HG02571 (cell line): Measurements from ENCODE around the gene COQ4.
"Not testable (repeated sequence)": the region's sequence is repeated elsewhere in the genome, so short reads cannot be mapped to it uniquely, and the experiment has no call there.

Experiments used
- ATAC-seq: cut with Tn5 transposase; IDR thresholded peaks from one replicate; pipeline ENCODE4 v1.9.1; 2021; ENCODE audit warnings: mild to moderate bottlenecking, moderate library complexity; ENCODE audit not compliant: unreplicated experiment

COQ4 gene

GRCh38 chr9:128298535-128299482, 23.8 kb upstream of the COQ4 start:
- no peak for ATAC-seq

- no peak for ATAC-seq
Measured at GRCh38 chr9:128304136-128304970, 18.3 kb upstream of the COQ4 start.

- ATAC-seq, result no peak
Measured at GRCh38 chr9:128304971-128305288, 17.7 kb upstream of the COQ4 start.

- ATAC-seq, result no peak
Measured at GRCh38 chr9:128309551-128309950, 13.1 kb upstream of the COQ4 start.

GRCh38 chr9:128310461-128310860, 12.2 kb upstream of the COQ4 start:
- no peak for ATAC-seq

- no peak for ATAC-seq
Measured at GRCh38 chr9:128314697-128315096, 7.9 kb upstream of the COQ4 start.

GRCh38 chr9:128316421-128316820, 6.2 kb upstream of the COQ4 start:
- ATAC-seq, result no peak

GRCh38 chr9:128317629-128318028, 5.0 kb upstream of the COQ4 start:
- ATAC-seq, result no peak

- no peak for ATAC-seq
Measured at GRCh38 chr9:128321343-128321742, 1.3 kb upstream of the COQ4 start.

GRCh38 chr9:128321879-128322403, 698 bp upstream of the COQ4 start:
- ATAC-seq, result no peak

GRCh38 chr9:128323212-128323730, 632 bp downstream of the COQ4 start:
- ATAC-seq, result no peak

- no peak for ATAC-seq
Measured at GRCh38 chr9:128323791-128324190, 1.2 kb downstream of the COQ4 start.

- ATAC-seq, result no peak
Measured at GRCh38 chr9:128324401-128324800, 1.8 kb downstream of the COQ4 start.

- no peak for ATAC-seq
Measured at GRCh38 chr9:128325629-128326028, 3.0 kb downstream of the COQ4 start.

- no peak for ATAC-seq
Measured at GRCh38 chr9:128333451-128333869, 10.8 kb downstream of the COQ4 start.

- ATAC-seq, result no peak
Measured at GRCh38 chr9:128335161-128335560, 12.5 kb downstream of the COQ4 start.

GRCh38 chr9:128335914-128336313, 13.3 kb downstream of the COQ4 start:
- no peak for ATAC-seq

GRCh38 chr9:128337936-128338335, 15.3 kb downstream of the COQ4 start:
- no peak for ATAC-seq

GRCh38 chr9:128338852-128339614, 16.4 kb downstream of the COQ4 start:
- not testable (repeated sequence) for ATAC-seq

- ATAC-seq, result peak; percentile 79
Measured at GRCh38 chr9:128339761-128340690, 17.4 kb downstream of the COQ4 start, which contains the start of gene SLC27A4. SLC27A4 (plus strand) TSS chr9:128340527; CDS start chr9:128343133, 2,606 bp downstream.
